Measurements from ENCODE around the gene CNN2.

GRCh38 chr19:1069009-1069779 is 42.8 kb downstream of the CNN2 start:
- TF ChIP-seq POLR2A (IDR thresholded peaks at IDR 0.05) (no peak), CTCF (IDR thresholded peaks at IDR 0.05) (no peak)

All from thyroid gland (tissue), 4 donors.